GM06990 (cell line): ENCODE measurements around the gene TAF1B.

Source experiments
- DNase-seq: peaks from one replicate; pipeline ENCODE4 v3.0.0-alpha.2; 2011; ENCODE audit not compliant: insufficient read length; ENCODE audit errors: extremely low read depth
- H3K27me3 ChIP-seq: replicated peaks from 2 replicates; pipeline ENCODE4 v1.6.0; 2011; ENCODE audit warnings: low read length; ENCODE audit not compliant: control insufficient read depth, insufficient read depth
- H3K36me3 ChIP-seq: 2 replicates; pipeline ENCODE4 v1.5.1; 2011; ENCODE audit warnings: low read length; ENCODE audit not compliant: control insufficient read depth, insufficient read depth
- H3K4me3 ChIP-seq: replicated peaks from 2 replicates; pipeline ENCODE4 v1.5.1; 2011; ENCODE audit warnings: low read depth, mild to moderate bottlenecking, control low read depth, low read length
- CTCF ChIP-seq: IDR thresholded peaks from 2 replicates; pipeline ENCODE4 v1.5.1; 2011; ENCODE audit warnings: low read length, control low read depth, mild to moderate bottlenecking, inconsistent platforms; ENCODE audit not compliant: insufficient read depth, poor library complexity, severe bottlenecking

TAF1B gene

GRCh38 chr2:9811216-9811615, 32.1 kb upstream of the TAF1B start:
- no peak for TF ChIP-seq CTCF
- no peak for DNase-seq
- H3K27me3 ChIP-seq = no peaks in the 10 kb centered on the region
- H3K4me3 ChIP-seq = no peak overlapping the region
- no peaks in the 10 kb centered on the region for H3K36me3 ChIP-seq

DNA sequence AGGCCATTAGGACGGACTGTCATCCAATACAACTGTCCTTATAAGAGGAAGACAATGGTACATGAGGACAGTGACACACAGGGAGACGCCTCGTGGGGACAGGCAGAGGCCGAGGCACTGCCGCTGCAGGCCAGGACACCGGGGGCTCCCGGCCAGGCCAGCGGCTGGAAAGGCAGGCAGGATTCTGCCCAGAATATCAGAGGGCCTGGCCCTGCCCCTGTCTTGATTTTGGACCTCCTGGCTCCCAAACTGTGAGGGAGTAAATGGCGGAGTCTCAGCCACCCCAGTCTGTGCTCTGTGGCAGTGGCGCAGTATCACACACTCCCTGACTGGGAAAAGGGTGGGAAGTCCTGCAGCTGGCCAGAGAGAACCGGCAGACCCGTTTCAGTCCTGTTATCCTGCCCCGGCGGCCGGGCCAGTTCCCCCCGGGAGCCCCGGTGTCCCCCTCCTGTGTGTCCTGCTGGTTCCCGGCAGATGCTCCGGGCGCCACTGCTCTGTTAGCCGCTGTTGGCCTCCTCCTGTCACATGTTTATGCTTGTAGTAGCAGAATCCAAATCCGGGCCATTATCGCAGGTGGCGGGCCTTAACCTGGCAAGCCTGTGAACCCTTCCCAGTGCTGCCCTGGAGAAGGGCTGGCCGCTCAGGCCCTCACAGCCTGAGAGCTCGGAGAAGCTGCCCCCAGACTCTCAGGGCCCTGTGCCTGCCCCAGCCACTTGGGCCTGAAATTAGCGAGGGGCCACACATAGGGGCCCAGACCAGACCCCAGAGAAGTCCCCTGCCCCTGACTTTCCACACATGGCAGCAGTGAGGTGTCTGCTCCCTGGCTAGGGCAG, 31.4 kb upstream of the TAF1B start:
- Histone ChIP-seq H3K36me3 (no peaks in the 10 kb centered on the region), H3K27me3 (no peaks in the 10 kb centered on the region), H3K4me3 (no peak overlapping the region)
- no peak for TF ChIP-seq CTCF
- no peak for DNase-seq

- no peak for DNase-seq
- H3K27me3 ChIP-seq = no peaks in the 10 kb centered on the region
- H3K4me3 ChIP-seq = no peak overlapping the region
- H3K36me3 ChIP-seq = no peaks in the 10 kb centered on the region
- no peak for TF ChIP-seq CTCF
Observed at GRCh38 chr2:9812945-9813311, 30.3 kb upstream of the TAF1B start.

- H3K27me3 ChIP-seq = no peaks in the 10 kb centered on the region
- TF ChIP-seq CTCF = peak; percentile 97
- no peaks in the 10 kb centered on the region for H3K36me3 ChIP-seq
- H3K4me3 ChIP-seq = no peak overlapping the region
- DNase-seq = peak; percentile 70
Observed at GRCh38 chr2:9813312-9814128, 29.8 kb upstream of the TAF1B start.

- no peaks in the 10 kb centered on the region for H3K27me3 ChIP-seq
- no peak overlapping the region for H3K4me3 ChIP-seq
- TF ChIP-seq CTCF = no peak
Observed at GRCh38 chr2:9814129-9814868, 29.0 kb upstream of the TAF1B start.

More at GRCh38 chr2:9814129-9814868, 29.0 kb upstream of the TAF1B start:
- no peak for DNase-seq
- no peaks in the 10 kb centered on the region for H3K36me3 ChIP-seq
